HCT116 (cell line): ENCODE results near the gene EPS15.

Source experiments
- CTCF ChIP-seq, 3 experiments: fragments of 200-600 bp in 1 of 3; sonication (generic) in 1 of 3; IDR thresholded peaks in 2 of 3; conservative IDR thresholded peaks in 1 of 3; 2 replicates each; pipeline ENCODE4 v1.5.1; 2012 to 2017; ENCODE audit warnings: low read depth in 2 of 3, low read length in 2 of 3, antibody characterized with exemption in 1 of 3, borderline replicate concordance in 1 of 3, control low read depth in 1 of 3, mild to moderate bottlenecking in 1 of 3, mixed read lengths in 1 of 3, mixed run types in 1 of 3, moderate library complexity in 1 of 3; ENCODE audit not compliant: insufficient read depth in 1 of 3
- EGR1 ChIP-seq: IDR thresholded peaks from 2 replicates; pipeline ENCODE4 v1.6.1; 2012; ENCODE audit warnings: low read depth
- EZH2 ChIP-seq: fragments of 200-600 bp; sonication (generic); IDR thresholded peaks from 2 replicates; pipeline ENCODE4 v1.6.1; 2017; ENCODE audit warnings: antibody characterized with exemption, mixed run types
- POLR2A ChIP-seq: IDR thresholded peaks from 2 replicates; pipeline ENCODE4 v1.7.0; 2011; ENCODE audit warnings: borderline replicate concordance; ENCODE audit not compliant: insufficient read depth, insufficient read length; ENCODE audit errors: extremely low read depth
- RAD21 ChIP-seq: IDR thresholded peaks from 2 replicates; pipeline ENCODE4 v1.6.1; 2012; ENCODE audit warnings: low read depth, mild to moderate bottlenecking
- TCF7L2 ChIP-seq: IDR thresholded peaks from 2 replicates; pipeline ENCODE4 v1.7.0; 2011; ENCODE audit warnings: borderline replicate concordance, inconsistent platforms; ENCODE audit not compliant: insufficient read depth, insufficient read length; ENCODE audit errors: extremely low read depth
- YY1 ChIP-seq: IDR thresholded peaks from 2 replicates; pipeline ENCODE4 v1.6.1; 2011; ENCODE audit warnings: low read length, low read depth, moderate library complexity, mild to moderate bottlenecking; ENCODE audit not compliant: insufficient replicate concordance; ENCODE audit errors: extremely low read depth
- ZBTB33 ChIP-seq: IDR thresholded peaks from 2 replicates; pipeline ENCODE4 v1.6.1; 2011; ENCODE audit warnings: mild to moderate bottlenecking, low read length, moderate library complexity; ENCODE audit not compliant: insufficient replicate concordance; ENCODE audit errors: extremely low read depth
- ZFX ChIP-seq: fragments of 450-650 bp; IDR thresholded peaks from 2 replicates; pipeline ENCODE4 v1.6.1; 2017

GRCh38 chr1:51487628-51488027 lies 31.4 kb downstream of the EPS15 start:
- no peak for TF ChIP-seq ZBTB33
- no peak for TF ChIP-seq TCF7L2
- no peak for TF ChIP-seq YY1
- TF ChIP-seq CTCF (IDR thresholded peaks at IDR 0.05 in 2 of 3, conservative IDR thresholded peaks at IDR 0.05 in 1 of 3; ENCODE audit: borderline replicate concordance in 1 of 3, insufficient read depth in 1 of 3, low read depth in 2 of 3, low read length in 2 of 3) = no peak
- TF ChIP-seq RAD21 = no peak
- TF ChIP-seq EZH2 = no peak
- no peak for TF ChIP-seq EGR1
- TF ChIP-seq POLR2A = no peak
- no peak for TF ChIP-seq ZFX
